Measurements from ENCODE around the gene CARS1. TPM values are rescaled to one million over a fixed set of nuclear protein-coding genes. Genes with fewer than 3 reads are reported as not detected.
A peak's percentile ranks its signal among the peaks of the same experiment; 100 is the strongest.

The CARS1 gene
- polyA plus RNA-seq (2013, experiment 1 of 2; ENCODE audit: insufficient read length) = 140 TPM
- 135 TPM for polyA plus RNA-seq (2013, experiment 2 of 2; ENCODE audit: insufficient read length)

GRCh38 chr11:3057069-3057963 lies at the start of gene CARS1:
TSS of gene CARS1 (minus strand) at chr11:3057423. CDS start at chr11:3057367, 56 bp downstream.
- DNase-seq = peak; percentile 96

DNA sequence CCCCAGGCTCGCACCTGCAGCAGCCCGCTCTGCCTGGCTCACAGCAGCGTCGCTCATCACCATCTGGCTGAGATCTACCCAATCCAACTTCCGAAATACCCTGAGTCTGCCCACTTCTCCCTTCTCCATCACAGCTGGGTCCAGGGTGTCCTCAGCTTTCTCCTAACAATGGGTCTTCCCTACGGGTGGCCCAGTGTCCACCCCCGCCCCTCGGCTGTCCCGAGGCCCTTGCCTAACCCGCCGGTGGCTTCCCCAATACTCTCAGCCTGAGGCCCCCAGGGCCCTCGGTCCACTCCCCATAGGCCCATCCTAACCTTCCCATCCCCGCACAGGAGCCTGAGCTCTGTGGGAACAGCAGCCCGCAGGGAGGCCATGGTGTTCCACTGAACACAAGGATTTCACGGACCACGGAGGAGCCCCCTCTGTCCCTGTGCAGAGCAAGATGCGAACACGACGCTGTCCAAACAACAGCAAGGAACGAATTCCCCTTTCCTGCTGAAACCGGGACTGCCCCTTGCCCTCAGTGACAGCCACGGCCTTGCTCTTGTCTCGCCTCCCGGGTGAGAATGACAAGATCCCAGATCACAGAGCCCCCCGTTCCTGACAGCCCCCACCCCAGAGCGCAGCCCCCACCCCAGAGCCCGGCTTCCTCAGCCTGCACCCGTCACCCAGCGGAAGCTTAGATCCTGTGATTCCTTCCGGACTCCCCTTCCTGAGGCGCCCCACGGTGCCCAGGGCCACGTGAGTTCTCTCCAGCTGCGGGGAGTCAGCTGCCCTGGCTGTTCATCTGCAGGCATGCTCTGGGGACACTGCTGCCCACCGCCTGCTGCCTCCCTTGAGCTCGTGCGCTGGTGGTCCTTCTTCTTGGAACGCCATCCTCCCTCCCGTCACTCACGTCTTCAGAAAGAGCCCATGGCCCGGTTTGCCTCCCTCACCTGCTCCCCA lies 48.8 kb upstream of the CARS1 start:
- no peak for DNase-seq

DNA sequence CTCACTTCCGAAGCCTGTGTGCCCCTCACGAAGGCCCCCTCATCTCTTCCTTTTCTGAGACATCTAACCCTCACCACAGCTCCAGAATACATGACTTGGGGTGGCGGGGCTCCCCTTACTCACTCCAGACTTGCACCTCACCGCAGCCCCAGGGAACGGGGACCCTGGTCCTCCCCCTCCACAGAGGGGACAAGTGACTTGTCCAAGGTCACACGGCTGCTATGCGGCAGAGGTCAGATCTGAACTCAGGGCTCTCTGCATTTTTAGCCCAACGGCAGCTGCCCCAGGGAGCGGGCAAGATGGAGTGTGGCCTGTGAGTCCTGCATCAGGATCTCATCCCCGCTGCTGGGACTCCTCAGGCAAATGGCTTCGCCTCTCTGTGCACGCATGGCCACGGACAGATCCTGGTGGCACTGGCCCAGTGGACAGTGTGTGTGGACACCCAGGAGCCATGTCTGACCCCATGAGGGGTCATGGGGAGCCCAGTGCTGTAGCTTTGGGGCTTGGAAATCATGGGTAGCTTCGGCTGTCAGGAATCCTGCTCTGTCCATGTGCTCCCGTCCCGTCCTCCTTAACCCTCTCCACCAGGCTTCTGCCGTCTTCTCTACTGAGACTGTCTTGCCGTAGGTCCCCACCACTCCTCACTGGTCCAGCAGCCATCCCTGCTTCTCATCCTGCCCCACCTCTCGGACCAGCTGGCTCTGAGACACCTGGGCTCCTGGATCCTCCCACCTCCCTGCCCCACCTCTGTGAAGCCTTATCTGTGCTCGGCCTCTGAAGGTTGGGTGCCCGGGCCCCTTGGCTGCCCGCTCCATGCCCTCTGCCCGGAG lies 48.0 kb upstream of the CARS1 start:
- no peak for DNase-seq

GRCh38 chr11:3104051-3104714 lies 47.0 kb upstream of the CARS1 start:
- DNase-seq = no peak

GRCh38 chr11:3103076-3103475 lies 45.9 kb upstream of the CARS1 start:
- no peak for DNase-seq

- DNase-seq = no peak
These were observed 45.4 kb upstream of the CARS1 start for GRCh38 chr11:3102641-3102921.

- no peak for DNase-seq
These were observed 44.9 kb upstream of the CARS1 start for GRCh38 chr11:3101921-3102640.

DNA sequence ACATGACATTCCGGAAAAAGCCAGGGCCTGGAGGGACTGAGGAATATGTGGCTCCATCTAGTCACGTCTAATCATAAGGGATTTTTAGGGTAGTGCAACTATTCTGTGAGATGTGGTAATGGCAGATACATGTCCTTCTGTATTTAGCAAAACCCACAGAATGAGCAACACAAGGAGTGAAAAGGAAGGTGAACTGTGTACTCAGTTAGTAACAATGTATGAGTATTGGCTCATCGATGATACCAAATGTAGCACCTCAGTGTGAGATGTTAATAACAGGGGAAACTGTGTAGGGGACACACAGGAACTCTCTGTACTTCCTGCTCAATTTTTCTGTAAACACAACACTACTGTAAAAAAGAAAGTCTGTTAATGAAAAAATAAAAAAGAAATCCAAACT lies 42.0 kb upstream of the CARS1 start:
- no peak for DNase-seq

DNA sequence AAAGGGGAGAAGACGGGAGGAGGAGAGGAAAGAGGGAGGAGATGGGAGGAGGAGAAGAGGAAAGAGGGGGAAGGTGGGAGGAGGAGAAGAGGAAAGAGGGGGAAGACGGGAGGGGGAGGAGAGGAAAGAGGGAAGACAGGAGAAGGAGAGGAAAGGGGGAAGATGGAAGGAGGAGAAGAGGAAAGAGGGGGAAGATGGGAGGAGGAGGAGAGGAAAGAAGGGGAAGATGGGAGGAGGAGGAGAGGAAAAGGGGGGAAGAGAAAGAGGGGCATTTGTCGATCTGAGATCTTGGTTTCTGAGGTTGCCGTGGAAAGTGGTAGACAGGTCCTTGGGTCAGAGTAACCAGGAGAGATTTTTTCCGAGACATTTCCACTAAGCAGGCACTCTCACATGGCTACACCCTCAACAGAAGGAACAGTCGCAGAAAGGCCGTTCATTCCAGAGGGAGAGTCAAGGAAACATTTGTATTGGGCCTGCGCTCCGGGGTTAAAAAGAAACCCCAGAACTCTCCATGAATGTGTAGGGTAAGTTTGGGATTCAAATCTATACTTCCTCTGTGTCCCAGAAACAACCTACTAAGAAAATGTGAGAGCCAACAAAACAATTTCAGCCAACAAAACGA lies 39.8 kb upstream of the CARS1 start:
- no peak for DNase-seq

- DNase-seq = peak; percentile 74
These were observed 38.6 kb upstream of the CARS1 start for GRCh38 chr11:3095712-3096361.

GRCh38 chr11:3094223-3094824 lies 37.1 kb upstream of the CARS1 start:
- DNase-seq = no peak

- no peak for DNase-seq
These were observed 36.3 kb upstream of the CARS1 start for GRCh38 chr11:3093281-3094191.

GRCh38 chr11:3092603-3093141 lies 35.4 kb upstream of the CARS1 start:
- DNase-seq = no peak

DNA sequence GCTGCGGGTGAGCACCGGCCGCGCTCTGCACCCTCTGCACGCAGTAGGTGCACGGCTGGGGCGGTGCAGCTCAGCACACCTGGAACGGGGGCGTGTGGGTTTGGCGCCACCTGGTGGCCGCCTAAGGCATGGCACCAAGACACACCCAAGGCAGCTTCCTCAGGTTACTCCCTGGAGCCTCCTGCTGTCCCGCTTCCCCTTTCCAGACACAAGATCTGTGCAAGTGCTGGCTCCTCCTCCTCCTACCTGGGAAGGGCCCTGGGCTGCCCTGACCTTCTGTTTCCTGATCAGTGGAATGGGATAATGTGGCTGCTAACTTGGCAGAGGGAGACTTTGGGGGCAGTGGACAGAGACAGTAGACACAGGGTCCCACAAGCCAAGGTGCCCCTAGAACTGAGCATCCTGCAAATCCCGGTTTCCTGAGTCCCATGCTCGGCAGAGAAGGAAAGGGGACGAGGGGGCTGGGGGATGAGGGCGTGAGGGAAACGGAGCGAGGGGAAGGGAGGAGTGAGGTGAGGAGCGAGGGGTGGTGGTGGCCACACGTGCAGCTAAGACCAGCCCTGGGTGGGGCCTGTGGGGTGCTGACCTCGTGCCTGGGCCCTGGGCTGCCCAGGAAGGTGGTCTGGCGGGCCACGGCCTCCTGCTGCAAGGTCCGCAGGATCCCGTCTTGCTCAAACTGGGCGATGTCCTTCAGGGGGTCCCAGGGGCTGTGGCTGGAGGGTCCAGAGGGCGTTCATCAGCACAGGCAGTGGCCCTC lies 34.8 kb upstream of the CARS1 start:
- DNase-seq = peak; percentile 31

DNA sequence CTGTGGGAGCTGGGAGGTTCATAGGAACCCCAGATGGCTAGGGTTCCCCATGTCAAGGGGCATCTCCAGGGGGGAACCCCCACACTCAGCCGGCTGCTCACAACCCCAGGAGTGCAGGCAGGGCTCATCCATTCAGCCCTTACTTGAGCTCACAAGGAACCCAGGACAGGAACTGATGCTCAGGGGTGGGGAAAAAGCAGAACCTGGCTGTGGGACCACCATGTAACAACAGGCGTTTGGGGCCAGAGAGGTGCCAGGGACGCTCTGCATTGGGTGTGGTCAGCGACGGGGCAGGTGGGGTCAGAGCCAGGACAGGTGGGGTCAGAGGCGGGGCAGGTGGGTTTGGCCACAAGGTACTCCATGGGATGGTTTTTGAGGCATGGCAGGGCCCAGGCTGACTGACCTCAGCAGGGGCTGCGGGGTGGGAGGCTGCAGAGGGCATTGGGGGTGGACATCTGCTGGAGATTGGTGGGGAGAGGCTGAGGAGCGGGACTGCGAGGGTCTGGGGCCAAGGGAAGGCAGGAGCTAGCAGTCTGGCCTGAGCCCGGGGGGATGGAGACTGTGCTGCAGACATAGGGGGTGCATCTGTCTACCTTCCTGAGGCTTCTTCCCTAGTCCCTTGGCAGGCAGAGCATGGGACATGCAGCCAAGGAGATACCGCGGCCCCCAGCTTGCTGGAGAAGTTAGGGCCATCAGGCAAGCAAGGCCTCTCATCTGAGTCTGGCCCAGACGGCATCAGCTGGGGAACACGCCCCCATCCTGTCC lies 34.0 kb upstream of the CARS1 start:
- DNase-seq = no peak

- DNase-seq = no peak
These were observed 33.1 kb upstream of the CARS1 start for GRCh38 chr11:3090096-3090901.
